DMS79 treated with DMSO at 0.1 percent for 48 hours (cell line): ENCODE measurements around the gene MXI1.

Source experiments
- DNase-seq: peaks from one replicate; lab custom pipeline; 2025; lab: John Stamatoyannopoulos, UW

The MXI1 gene

DNA sequence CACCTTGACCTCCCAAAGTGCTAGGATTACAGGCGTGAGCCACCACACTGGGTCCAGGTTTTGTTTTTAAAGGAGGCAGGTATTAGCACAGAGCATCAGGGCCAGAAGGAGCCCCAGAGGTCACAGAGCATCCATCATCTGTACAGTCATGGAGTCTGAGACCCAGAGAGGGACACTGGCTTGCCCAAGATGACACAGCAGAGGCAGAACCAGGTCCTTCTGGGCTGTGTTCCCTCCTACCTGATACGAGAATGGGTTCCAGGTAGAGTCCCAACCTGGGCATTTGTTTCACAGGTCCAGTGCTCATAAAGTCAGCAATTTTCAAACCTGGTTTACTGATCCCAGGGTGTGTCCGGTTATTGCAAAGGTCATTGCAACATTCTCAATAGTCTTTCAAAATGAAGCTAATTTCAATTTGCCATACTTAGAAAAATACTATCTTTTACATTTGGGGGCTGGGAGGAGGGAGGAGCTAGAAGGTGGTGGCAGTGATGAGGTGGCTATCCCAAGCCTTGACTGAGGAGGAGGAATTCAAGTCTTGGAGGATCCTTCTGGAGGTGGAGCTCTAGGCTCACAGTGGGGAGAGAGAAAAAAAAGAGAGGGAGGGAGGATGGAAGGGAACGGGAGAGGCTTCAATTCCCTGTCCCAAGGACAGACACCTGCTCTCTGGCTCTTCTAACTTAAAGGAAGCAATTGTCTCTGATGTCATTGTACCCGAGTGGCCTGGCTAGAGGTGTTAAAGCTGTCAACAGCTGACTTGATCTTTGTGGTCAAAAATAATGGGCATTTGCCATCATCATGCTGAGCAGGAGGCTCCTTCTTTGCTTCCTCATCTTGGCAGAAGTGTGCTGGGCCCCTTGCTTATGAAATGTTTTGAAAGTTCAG lies 8.1 kb downstream of the MXI1 start:
- no peak for DNase-seq

DNA sequence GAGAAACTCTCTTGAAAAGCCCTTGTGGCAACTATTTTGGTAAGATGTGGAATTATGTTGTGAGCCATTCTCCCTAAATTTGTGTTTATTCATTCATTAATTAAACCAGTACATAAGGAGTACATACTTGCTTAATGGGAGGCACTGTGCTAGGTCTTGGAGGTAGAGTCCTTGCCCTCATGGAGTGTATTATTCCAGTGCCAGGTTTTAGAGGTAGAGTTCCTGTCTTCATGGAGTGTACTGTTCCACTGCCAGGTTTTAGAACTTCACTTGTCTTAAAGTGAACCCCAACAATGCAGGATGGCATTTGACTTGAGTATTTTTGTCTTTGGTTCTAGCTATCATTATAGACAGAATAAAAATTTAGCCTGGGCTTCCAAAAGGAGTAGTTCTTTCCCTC lies 8.8 kb downstream of the MXI1 start:
- peak; percentile 11 for DNase-seq

DNA sequence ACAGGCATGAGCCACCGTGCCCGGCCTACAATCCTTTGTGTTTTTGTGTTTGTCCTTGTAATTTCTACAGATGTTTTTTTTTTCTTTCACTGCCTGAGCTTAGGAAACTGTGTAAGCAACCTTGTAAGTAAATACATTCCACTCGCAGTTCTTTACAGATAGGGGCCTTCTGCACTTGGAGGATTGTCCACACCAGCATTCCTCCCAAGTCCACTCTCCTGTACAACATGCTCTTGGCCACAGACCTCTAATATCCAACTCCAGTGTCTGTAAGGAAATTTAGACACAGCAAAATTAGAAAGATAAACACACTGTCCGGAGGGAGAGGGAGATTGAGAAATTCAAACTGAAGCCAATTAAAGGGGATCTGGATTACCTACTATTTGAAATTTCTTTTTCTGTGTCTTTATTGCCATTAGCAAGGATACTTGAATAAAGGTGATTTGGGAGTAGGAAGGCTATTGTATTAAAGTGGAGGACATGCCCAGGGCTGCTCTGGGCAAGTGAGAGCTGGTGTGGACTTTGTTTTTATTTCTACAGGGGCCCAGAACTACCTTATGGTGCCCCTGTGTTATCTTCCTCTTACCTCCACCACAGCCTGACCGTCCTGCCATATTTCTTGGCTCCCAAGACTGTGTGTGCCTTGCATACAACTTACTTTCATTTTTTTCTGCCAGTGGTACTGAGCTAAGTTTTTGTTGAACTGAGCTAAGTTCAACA lies 9.7 kb downstream of the MXI1 start:
- DNase-seq = peak; percentile 30

DNA sequence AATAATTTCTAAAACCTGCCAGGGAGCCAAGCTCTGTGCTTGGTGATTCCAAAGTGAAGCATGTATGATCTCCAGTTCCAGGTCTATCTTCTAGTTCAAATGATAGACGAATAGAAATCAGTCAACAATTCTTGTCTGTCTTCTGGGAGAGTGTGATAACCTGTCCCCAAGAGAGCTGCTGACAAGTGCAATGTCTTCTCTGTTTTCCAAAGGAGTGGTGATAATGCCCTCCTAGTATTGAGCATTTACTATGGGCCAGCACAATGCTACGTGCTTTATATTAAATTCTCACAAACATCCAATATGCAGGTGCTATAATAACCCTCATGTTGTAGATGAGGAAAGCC lies 10.2 kb downstream of the MXI1 start:
- no peak for DNase-seq

DNA sequence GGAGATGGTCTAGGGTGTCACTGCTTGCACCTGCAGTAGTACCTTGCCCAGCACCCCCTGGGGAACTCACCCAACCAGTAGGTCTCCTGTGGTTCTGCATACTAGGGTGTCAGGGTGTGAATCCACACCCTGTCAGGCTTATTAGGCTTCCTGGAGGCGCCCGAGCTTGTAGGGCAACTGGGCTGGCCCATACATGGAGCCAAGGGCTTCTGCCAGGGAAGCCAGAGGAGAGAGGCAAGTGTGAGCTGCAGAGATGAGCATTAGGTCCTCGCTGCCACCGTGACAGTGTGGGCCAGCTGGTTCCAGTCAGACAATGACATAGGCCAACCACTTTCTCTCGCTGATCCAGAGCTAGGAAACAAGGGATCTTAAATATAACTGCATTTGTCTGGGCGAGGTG lies 11.2 kb downstream of the MXI1 start:
- DNase-seq = no peak

DNA sequence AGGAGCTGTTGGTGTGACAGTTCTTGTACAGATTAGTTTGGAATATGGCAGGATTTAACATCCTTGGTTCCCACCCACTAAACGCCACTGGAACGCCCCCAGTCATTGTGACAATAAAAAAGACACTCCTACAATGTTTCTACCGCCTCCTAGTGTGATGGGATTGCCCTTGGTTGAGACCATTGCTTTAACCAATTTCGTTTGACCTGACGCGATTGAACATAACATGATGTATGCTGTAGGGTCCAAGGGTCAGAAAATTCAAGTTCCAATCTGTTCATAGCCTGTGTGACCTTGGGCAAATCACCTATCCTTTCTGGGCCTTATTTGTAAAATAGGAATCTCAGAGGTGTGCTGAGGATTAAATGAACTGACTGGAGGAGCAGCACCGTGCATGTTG lies 12.5 kb downstream of the MXI1 start:
- no peak for DNase-seq

DNA sequence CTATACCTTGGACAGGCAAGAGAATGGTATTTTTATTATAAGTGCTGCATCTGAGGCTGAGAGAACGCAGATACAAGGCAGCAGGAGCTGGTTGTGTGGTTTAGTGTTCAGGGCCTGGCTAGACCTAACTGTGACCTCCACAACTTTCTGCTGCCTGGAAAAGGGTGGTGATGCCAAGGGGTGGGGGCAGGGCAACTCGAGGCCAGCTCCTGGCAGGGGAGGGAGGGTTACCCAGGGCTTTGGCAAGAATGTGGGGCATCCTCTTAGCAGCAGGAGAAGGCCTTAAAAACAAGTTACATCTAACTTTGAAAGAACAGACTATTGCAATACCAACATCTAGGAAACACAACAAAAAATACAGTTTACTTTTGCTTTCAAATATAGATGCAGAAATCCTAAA lies 13.0 kb downstream of the MXI1 start:
- no peak for DNase-seq

DNA sequence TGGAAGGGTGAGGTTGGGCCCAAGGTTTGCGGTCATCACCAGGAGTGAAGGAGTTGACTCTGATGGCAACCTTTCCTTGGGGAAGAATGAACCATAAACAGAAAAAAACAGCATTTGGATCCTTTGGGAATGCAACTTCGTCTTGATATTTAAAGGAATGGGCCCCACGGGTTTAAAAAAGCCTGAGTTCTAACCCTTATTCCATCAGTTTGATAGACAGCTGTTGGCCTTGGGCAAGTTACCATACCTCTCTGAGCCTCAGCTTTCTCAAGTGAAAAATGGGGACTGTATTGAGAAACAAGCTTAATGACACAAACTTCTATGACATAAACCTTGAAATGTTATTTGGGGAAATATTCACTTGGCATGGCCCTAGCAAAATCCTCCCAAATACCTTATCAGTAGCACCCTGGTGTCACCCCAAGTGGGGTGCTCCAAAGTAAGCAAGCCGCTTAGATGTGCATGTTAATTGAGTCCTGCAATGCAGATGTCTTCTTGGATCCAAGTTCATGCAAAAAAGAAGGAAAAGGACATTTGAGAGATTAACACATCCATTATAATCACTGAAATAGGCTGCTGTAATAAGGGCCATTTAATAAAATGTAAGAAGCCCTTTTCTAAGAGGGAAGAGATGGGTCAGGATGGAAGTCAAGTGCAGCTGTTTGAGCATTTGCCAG lies 13.8 kb downstream of the MXI1 start:
- no peak for DNase-seq

DNA sequence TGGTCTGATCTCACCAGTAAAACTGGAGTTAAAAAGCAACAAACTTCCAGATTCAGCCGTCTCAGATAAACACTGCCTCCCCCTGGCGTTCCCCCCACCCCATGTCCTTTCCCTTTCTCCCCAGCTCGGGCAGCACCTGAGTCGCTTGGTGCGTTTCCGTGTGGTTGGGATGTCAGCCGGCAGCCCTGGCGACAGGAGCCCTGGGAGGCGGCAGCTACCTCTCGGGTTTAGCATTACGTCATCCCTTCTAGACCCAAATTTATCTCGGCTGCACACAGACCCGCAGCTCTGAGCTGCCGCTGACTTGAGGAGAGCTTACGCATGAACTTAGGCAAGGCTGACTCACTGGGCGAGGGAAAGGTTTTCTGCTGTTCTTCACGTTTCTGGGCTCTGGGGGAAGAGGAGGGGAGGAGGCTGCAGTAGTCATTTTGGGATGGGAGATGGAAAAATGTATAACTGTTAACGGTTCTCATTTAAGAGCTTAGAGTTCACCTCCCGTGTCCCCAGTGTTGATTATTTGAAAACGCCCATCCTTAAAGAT lies 14.4 kb downstream of the MXI1 start:
- peak; percentile 67 for DNase-seq

DNA sequence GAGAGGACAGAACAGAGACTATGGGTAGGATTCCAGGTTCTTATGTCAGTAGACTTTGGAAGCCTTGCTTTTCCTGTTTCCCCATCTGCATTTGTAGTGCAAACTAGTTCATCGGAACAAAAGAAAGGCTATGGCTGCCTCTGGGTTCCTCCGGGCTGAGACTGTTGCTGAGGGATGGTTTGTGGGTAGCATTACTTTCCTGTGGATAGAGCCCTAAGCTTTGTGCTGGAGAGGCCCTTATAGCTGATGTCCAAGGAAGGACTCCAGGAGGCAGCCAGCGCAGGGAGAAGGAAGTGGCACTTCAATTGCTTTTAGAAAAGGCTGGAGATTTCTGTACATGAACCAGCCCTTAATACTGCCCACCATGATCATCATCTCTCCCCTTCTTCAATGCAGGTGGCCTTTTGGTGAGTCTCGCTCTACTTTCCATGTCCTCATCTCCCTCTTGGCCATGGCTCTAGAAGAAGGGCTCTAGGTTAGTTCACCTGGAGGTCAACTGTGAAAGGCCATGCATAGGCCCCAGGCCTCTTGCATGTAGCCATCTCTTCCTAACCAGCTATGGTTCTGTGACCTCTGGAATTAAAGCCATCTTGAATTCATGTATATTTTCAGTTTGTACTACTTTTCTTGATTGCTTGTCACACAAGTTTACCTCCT lies 15.4 kb downstream of the MXI1 start:
- DNase-seq = no peak

DNA sequence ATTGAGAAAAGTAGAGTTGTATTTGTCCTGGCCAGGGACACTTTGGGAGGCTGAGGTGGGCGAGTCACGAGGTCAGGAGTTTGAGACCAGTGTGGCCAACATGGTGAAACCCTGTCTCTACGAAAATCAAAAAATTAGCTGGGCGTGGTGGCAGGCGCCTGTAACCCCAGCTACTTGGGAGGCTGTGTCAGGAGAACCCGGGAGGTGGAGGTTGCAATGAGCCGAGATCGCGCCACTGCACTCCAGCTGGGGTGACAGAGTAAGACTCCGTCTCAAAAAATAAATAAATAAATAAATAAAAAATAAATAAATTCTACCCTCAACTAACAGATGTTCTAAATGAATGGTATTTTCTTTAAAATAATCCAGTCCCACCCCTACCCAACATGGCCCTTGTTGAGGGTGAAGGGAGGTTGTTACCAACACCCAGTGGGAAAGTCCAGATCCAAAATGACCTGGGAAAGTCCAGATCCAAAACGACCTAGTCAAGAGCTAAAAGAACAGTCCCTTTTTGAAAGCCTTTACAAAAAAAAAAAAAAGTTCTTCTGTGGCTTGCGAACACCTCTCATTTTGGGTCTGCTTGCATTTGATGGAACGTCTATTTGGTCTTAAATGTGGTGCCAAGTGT lies 16.0 kb downstream of the MXI1 start:
- DNase-seq = no peak

DNA sequence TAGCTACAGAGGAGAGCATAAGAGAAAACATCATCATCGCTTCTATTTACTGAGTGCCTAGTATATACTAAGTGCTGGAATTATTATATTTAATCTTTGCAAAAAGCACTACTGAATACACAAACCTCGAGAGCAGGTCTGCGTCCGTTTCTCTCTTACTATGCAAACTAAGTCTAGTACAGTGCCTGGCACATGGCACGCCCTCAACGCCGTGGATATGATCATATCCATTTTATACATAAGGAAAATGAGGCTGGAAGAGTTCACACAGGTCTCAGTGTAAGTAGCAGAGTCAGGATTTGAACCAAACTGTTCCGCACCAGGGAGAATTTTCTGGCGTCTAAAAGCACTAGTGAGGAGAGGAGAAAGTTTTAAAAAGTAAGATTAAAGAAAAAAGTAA lies 17.6 kb downstream of the MXI1 start:
- DNase-seq = no peak

DNA sequence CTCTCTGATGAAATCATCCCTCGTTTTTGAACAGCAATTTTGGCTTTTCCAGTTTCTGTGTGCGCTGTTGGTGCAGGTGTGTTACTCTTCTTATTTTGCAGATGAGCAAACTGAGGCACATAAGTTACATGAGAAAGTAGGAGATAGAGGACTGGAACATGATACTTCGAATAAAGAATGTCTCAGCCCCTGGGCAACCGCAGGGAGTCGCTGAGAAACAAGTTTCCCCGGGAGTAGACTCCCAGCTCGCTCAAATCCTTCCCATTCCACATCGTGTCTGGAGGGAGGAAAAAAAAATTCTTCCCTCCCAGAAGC lies 18.0 kb downstream of the MXI1 start:
- no peak for DNase-seq

DNA sequence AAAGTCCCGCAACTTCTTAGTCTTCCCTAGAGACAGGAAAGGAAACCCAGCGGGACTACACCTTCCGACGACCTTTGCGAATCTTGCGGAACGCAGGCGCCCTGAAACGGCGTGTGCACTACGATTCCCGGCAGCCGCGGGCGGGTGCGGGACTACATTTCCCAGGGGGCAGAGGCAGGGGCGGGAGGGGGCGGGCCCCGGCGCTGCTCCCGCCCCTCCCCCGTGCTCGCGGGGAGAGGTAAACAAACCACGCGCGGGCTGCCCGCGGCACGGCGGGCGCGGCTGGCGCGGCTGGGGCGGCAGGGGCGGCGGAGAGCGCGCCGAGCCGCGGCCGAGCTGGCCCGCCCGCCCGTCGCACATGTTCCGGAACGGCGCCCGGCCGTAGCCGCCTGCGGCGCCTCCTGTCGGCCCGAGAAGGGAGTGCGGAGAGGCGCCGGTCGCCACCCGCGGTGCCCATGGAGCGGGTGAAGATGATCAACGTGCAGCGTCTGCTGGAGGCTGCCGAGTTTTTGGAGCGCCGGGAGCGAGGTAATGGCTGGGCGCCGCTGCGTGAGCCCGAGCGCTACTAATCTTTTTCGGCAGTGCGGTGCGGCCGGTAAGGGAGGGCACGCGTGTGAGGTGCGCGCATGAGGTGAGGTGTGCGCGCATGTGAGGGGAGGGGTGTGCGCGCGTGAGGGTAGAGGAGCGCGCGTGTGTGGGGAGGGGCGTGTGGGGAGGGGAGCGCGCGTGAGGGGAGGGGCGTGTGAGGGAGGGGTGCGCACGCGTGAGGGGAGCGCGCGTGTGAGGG lies 18.5 kb downstream of the MXI1 start:
- DNase-seq = peak; percentile 43

DNA sequence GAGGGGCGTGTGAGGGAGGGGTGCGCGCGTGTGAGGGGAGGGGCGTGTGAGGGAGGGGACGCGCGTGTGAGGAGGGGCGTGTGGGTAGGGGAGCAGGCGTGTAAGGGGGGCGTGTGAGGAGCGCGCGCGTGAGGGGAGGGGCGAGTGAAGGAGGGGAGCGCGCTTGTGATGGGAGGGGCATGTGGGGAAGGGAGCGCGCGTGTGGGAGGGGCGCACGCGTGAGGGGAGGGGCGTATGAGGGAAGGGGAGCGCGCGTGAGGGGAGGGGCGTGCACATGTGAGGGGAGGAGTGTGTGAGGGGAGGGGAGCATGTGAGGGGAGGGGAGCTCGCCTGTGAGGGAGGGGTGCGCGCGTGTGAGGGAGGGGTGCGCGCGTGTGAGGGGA lies 19.1 kb downstream of the MXI1 start:
- DNase-seq = peak; percentile 28

DNA sequence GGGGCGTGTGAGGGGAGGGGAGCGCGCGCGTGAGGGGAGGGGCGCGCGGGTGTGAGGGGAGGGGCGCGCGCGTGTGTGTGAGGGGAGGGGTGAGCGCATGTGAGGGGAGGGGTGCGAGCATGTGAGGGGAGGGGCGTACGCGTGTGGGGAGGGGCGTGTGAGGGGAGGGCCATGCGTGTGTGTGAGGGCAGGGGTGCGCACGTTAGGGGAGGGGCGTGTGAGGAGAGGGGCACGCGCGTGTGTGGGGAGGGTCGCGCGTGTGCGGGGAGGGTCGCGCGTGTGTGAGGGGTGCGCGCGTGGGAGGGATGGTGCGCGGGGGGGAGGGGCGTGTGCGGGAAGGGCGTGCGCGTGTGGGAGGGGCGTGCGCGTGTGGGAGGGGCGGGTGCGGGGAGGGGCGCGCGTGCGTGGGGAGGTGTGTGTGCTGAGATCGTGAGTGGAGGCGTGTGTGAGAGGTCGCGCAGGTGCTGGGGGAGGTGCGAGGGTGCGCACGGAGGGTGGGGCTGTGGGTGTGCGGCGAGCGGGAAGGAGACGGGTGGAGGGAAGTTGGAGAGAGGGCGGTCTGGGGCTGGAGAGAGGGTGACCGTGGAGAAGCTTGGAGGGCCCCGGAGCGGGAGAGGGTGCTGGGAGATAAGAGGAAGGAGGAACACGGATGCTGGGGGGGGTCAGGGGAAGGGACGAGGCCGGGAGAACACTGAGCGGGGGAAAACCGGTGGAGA lies 19.7 kb downstream of the MXI1 start:
- peak; percentile 28 for DNase-seq

DNA sequence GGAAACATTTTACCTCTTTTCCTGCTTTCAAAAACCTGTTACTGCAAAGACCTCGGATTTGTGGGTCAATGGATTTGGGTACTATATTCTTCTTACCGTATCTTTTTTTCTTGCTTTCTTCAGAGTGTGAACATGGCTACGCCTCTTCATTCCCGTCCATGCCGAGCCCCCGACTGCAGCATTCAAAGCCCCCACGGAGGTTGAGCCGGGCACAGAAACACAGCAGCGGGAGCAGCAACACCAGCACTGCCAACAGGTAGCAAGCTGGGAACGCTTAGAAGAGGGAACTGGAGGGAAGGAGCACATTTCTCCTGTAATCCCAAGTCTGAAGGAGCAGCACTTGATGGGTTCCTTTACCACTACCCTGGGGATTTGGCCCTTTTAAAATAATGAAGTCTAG lies 20.7 kb downstream of the MXI1 start:
- no peak for DNase-seq

DNA sequence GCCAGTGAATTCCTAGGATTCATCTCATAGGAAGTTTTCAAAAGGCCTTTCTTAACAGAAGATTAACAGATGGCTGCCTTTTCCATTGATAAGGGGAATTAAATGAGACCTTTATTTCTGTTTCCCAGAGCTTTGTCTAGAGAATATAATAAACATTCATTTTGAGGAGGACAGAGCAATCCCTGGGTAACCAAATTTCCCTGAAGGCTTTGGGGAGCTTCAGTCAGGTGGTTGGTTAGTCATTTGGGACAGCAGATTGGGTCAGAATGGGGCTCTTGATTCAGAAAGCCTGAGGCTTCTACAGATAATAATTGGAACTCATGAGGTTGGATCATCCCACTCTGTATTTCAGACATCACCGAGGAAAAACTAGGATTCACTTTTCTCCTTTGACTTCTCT lies 21.8 kb downstream of the MXI1 start:
- no peak for DNase-seq

DNA sequence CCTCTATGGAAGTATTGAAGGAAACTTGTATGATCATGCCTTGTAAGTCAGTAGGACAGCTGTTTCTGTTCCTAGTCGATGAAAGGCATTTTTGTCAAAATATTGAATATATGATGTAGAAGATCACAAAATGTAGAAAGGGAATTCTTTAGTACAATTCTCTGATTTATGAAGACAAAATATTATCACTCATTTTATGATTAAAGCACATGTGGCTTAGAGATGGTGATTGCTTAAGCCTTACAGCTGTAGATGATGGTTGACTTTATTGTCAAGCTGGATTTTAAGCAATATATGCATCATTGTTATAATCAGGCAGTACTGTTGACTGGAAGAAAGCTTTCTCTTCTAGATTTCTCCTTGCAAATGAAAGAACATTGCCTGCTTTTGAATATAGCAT lies 26.4 kb downstream of the MXI1 start:
- DNase-seq = no peak

DNA sequence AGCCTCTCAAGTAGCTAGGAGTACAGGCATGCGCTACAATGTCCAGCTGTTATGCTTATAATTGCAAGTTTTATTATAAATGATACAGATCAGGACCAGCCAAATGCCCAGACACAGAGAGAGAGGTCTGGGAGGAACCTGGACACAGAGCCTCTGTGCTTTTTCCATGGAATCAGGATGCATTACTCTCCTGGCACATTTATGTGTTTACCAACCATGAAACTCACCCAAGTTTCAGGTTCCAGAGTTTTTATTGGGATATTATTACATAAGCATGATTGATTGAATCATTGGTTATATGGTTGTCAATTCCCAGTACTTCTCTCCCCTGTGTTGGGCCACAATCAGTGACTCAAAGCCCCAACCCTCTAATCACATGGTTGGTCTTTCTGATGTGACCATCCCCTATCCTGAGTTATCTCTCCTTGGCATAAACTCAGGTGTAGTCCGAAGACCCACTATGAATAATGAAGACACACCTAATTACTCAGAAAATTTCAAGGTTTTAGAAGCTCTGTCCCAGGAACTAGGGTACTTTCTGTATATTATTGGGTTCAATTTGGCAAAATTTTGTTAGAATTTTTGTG lies 30.6 kb downstream of the MXI1 start:
- no peak for DNase-seq
